Measurements from ENCODE around the gene CCDC146.
"Not testable (repeated sequence)": the region's sequence is repeated elsewhere in the genome, so short reads cannot be mapped to it uniquely, and the experiment has no call there.

Gene CCDC146

GRCh38 chr7:77320137-77320536 lies 197.7 kb downstream of the CCDC146 start:
- Mint-ChIP-seq H3K9me3 (no peaks in the 10 kb centered on the region), H3K27ac (no peak overlapping the region), H3K4me3 (no peak overlapping the region), H3K27me3 (no peaks in the 10 kb centered on the region), H3K36me3 (peaks cover 26% of the 10 kb centered on the region), H3K4me1 (no peaks in the 10 kb centered on the region)
- CTCF ChIA-PET = no interaction called here
- DNase-seq = no peak

GRCh38 chr7:77320714-77321113 lies 198.3 kb downstream of the CCDC146 start:
- no peak overlapping the region for H3K4me3 Mint-ChIP-seq
- H3K9me3 Mint-ChIP-seq = no peaks in the 10 kb centered on the region
- no peak for DNase-seq
- CTCF ChIA-PET = no interaction called here
- H3K27me3 Mint-ChIP-seq = no peaks in the 10 kb centered on the region
- H3K36me3 Mint-ChIP-seq = peaks cover 26% of the 10 kb centered on the region
- no peak overlapping the region for H3K27ac Mint-ChIP-seq
- no peaks in the 10 kb centered on the region for H3K4me1 Mint-ChIP-seq

GRCh38 chr7:77321300-77321699 lies 198.9 kb downstream of the CCDC146 start:
- Mint-ChIP-seq H3K4me3 (no peak overlapping the region), H3K36me3 (peaks cover 26% of the 10 kb centered on the region), H3K27me3 (no peaks in the 10 kb centered on the region), H3K9me3 (no peaks in the 10 kb centered on the region), H3K27ac (no peak overlapping the region), H3K4me1 (peaks cover 3% of the 10 kb centered on the region)
- DNase-seq = no peak
- CTCF ChIA-PET = interaction anchor here (0.6 kb wide), 1 partner anchor 14 kb away, joined by 4 read pairs; no protein-coding TSS in a partner anchor

GRCh38 chr7:77326131-77326530 lies 203.7 kb downstream of the CCDC146 start:
- Mint-ChIP-seq H3K4me1 (peaks cover 45% of the 10 kb centered on the region), H3K4me3 (no peak overlapping the region), H3K27me3 (no peaks in the 10 kb centered on the region), H3K9me3 (no peaks in the 10 kb centered on the region), H3K36me3 (peaks cover 8% of the 10 kb centered on the region), H3K27ac (no peak overlapping the region)
- CTCF ChIA-PET = no interaction called here
- DNase-seq = no peak

- no peak for DNase-seq
- no peaks in the 10 kb centered on the region for H3K9me3 Mint-ChIP-seq
- peaks cover 8% of the 10 kb centered on the region for H3K36me3 Mint-ChIP-seq
- H3K27me3 Mint-ChIP-seq = no peaks in the 10 kb centered on the region
- no peak overlapping the region for H3K27ac Mint-ChIP-seq
- H3K4me3 Mint-ChIP-seq = no peak overlapping the region
- peaks cover 55% of the 10 kb centered on the region for H3K4me1 Mint-ChIP-seq
- CTCF ChIA-PET = interaction anchor here (1.0 to 2.5 kb wide), 2 partner anchors 25 to 80 kb away, joined by 3 to 9 read pairs; no protein-coding TSS in a partner anchor
Measured at GRCh38 chr7:77327067-77327931, 204.9 kb downstream of the CCDC146 start.

GRCh38 chr7:77327932-77328628 lies 205.7 kb downstream of the CCDC146 start:
- peaks cover 55% of the 10 kb centered on the region for H3K4me1 Mint-ChIP-seq
- no peaks in the 10 kb centered on the region for H3K27me3 Mint-ChIP-seq
- peak; percentile 49 for DNase-seq
- peak overlapping the region; percentile 47 for H3K27ac Mint-ChIP-seq
- H3K36me3 Mint-ChIP-seq = peaks cover 8% of the 10 kb centered on the region
- H3K4me3 Mint-ChIP-seq = no peak overlapping the region
- no peaks in the 10 kb centered on the region for H3K9me3 Mint-ChIP-seq
- CTCF ChIA-PET = interaction anchor here (1.0 to 2.5 kb wide), 2 partner anchors 24 to 81 kb away, joined by 3 to 9 read pairs; no protein-coding TSS in a partner anchor

GRCh38 chr7:77328669-77329068 lies 206.3 kb downstream of the CCDC146 start:
- peaks cover 8% of the 10 kb centered on the region for H3K36me3 Mint-ChIP-seq
- H3K27ac Mint-ChIP-seq = peak overlapping the region; percentile 47
- H3K4me1 Mint-ChIP-seq = peaks cover 55% of the 10 kb centered on the region
- no peak overlapping the region for H3K4me3 Mint-ChIP-seq
- no peaks in the 10 kb centered on the region for H3K27me3 Mint-ChIP-seq
- CTCF ChIA-PET = interaction anchor here (0.9 to 2.5 kb wide), 3 partner anchors 24 to 82 kb away, joined by 3 to 9 read pairs (median 4); no protein-coding TSS in a partner anchor
- DNase-seq = no peak
- H3K9me3 Mint-ChIP-seq = no peaks in the 10 kb centered on the region

- Mint-ChIP-seq H3K27ac (no peak overlapping the region), H3K4me3 (no peak overlapping the region), H3K36me3 (peaks cover 3% of the 10 kb centered on the region), H3K9me3 (no peaks in the 10 kb centered on the region), H3K27me3 (no peaks in the 10 kb centered on the region), H3K4me1 (peaks cover 59% of the 10 kb centered on the region)
- CTCF ChIA-PET = interaction anchor here (0.9 to 3.6 kb wide), 3 partner anchors 79 to 83 kb away, joined by 4 to 33 read pairs (median 9); no protein-coding TSS in a partner anchor
- DNase-seq = no peak
Measured at GRCh38 chr7:77329466-77330168, 207.2 kb downstream of the CCDC146 start.

- peaks cover 2% of the 10 kb centered on the region for H3K36me3 Mint-ChIP-seq
- DNase-seq = no peak
- no peaks in the 10 kb centered on the region for H3K27me3 Mint-ChIP-seq
- no peak overlapping the region for H3K27ac Mint-ChIP-seq
- no peaks in the 10 kb centered on the region for H3K9me3 Mint-ChIP-seq
- CTCF ChIA-PET = interaction anchor here (3.6 kb wide), 1 partner anchor 83 kb away, joined by 33 read pairs; no protein-coding TSS in a partner anchor
- peaks cover 59% of the 10 kb centered on the region for H3K4me1 Mint-ChIP-seq
- H3K4me3 Mint-ChIP-seq = no peak overlapping the region
Measured at GRCh38 chr7:77330169-77330882, 207.9 kb downstream of the CCDC146 start.

GRCh38 chr7:77331938-77332695 lies 209.7 kb downstream of the CCDC146 start:
- Mint-ChIP-seq H3K4me3 (no peak overlapping the region), H3K36me3 (peaks cover 2% of the 10 kb centered on the region), H3K4me1 (peaks cover 52% of the 10 kb centered on the region)

GRCh38 chr7:77334039-77334438 lies 211.6 kb downstream of the CCDC146 start:
- H3K9me3 Mint-ChIP-seq, H3K36me3 Mint-ChIP-seq, DNase-seq, H3K27me3 Mint-ChIP-seq, H3K27ac Mint-ChIP-seq, H3K4me3 Mint-ChIP-seq: not testable (repeated sequence)
- H3K4me1 Mint-ChIP-seq = peaks cover 47% of the 10 kb centered on the region
- CTCF ChIA-PET = interaction anchor here (2.0 to 2.3 kb wide), 3 partner anchors 15 to 87 kb away, joined by 4 to 11 read pairs (median 6); no protein-coding TSS in a partner anchor

More at GRCh38 chr7:77331938-77332695, 209.7 kb downstream of the CCDC146 start:
- Mint-ChIP-seq H3K9me3 (no peaks in the 10 kb centered on the region), H3K27ac (no peak overlapping the region), H3K27me3 (no peaks in the 10 kb centered on the region)
- CTCF ChIA-PET = interaction anchor here (0.6 to 3.6 kb wide), 14 partner anchors 9 to 232 kb away, joined by 3 to 33 read pairs (median 4); partner anchors contain the start of gene CCDC146
- peak; percentile 60 for DNase-seq

GRCh38 chr7:77335581-77335980 lies 213.2 kb downstream of the CCDC146 start:
- Mint-ChIP-seq H3K4me3 (no peak overlapping the region), H3K27ac (no peak overlapping the region), H3K36me3 (peaks cover 5% of the 10 kb centered on the region), H3K27me3 (no peaks in the 10 kb centered on the region), H3K9me3 (no peaks in the 10 kb centered on the region), H3K4me1 (peaks cover 37% of the 10 kb centered on the region)
- DNase-seq = no peak
- CTCF ChIA-PET = interaction anchor here (0.7 to 2.3 kb wide), 3 partner anchors 13 to 88 kb away, joined by 4 to 11 read pairs (median 6); no protein-coding TSS in a partner anchor
